Measurements from ENCODE around the gene GLCCI1. TPM values are rescaled to one million over a fixed set of nuclear protein-coding genes. Genes with fewer than 3 reads are reported as not detected.

GLCCI1 gene
- total and polyA plus RNA-seq, 10 donors: 9.1 to 53.2 (median 42.6) TPM

DNA sequence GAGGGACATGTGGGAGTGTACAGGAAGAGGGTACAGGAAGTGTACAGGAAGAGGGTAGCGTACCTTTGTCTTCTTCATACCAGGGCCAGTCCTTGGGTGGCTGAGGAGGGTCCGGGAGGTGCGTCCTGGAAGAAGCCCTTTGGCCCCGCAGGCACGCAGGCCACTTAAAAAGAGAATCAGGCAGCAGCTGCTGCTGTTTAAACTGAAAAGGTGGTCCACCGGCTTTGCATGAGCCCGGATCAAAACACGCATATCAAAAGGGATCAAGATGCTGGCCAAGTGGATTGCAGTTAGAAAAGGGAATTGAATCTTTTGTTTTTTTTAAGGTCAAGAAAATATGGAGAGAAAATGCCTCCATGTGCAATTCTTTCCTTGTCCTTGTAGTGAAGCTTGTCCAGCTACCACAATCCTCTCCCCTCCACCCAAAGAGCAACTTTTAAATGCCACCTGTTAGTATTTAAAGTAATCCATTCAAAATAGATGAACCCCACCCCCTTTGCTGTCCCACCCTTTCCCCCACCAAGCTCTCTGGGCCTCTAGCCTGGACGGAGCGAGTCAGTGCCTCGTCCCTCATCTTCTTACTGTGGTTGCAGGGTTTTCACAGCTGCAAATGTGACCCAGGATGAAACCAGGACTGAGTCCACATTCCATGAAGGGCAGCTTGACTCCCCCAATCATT lies 142.8 kb downstream of the GLCCI1 start:
- Histone ChIP-seq H3K27me3 (replicated peaks in 1 of 7) (no peaks in the 10 kb centered on the region), H3K4me1 (peaks cover 6 to 34% (median 25%) of the 10 kb centered on the region in 6 donors), H3K4me3 (no peak overlapping the region), H3K27ac (no peak overlapping the region), H3K9me3 (no peaks in the 10 kb centered on the region), H3K36me3 (peaks cover 0 to 8% (median 0%) of the 10 kb centered on the region in 6 donors)
- intact Hi-C loops (cut with DNase I; ENCODE audit: low total_unique reads): no loop called here
- 85 to 90% (median 87%) methylated on average over 11 of the region's 11 CpGs for WGBS, 5 donors
- TF ChIP-seq POLR2A (IDR thresholded peaks at IDR 0.05) (no peak), POLR2AphosphoS5 (IDR thresholded peaks at IDR 0.05) (no peak)
- TF ChIP-seq, protein P1, sequence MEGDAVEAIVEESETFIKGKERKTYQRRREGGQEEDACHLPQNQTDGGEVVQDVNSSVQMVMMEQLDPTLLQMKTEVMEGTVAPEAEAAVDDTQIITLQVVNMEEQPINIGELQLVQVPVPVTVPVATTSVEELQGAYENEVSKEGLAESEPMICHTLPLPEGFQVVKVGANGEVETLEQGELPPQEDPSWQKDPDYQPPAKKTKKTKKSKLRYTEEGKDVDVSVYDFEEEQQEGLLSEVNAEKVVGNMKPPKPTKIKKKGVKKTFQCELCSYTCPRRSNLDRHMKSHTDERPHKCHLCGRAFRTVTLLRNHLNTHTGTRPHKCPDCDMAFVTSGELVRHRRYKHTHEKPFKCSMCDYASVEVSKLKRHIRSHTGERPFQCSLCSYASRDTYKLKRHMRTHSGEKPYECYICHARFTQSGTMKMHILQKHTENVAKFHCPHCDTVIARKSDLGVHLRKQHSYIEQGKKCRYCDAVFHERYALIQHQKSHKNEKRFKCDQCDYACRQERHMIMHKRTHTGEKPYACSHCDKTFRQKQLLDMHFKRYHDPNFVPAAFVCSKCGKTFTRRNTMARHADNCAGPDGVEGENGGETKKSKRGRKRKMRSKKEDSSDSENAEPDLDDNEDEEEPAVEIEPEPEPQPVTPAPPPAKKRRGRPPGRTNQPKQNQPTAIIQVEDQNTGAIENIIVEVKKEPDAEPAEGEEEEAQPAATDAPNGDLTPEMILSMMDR (IDR thresholded peaks at IDR 0.05 in 8 of 11, conservative IDR thresholded peaks at IDR 0.05 in 3 of 11): no peak
- no peak for DNase-seq

DNA sequence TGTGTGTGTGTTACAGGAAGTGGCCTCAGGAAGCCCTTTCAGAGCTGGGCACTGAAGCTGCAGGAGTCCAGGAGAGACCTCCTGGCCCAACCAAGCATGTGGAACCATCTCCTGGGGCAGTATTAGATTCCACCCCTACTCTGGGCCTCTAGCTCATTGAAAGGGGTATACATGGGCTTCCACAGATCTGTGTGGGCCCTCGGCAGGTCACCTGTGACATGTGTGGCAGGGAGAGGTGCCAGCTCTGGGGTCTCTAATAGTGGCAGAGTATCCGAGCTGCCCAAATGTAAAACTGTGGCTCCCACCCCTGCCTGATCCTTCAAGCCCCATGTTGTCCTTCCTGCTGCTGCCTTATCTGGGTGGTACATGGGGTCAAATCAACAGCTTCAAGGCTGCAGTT lies 144.1 kb downstream of the GLCCI1 start:
- intact Hi-C loops (cut with DNase I; ENCODE audit: low total_unique reads): no loop called here
- H3K4me3 ChIP-seq: no peak overlapping the region
- no peaks in the 10 kb centered on the region for H3K9me3 ChIP-seq
- peaks cover 0 to 8% (median 0%) of the 10 kb centered on the region in 6 donors for H3K36me3 ChIP-seq
- no peak for TF ChIP-seq POLR2AphosphoS5 (IDR thresholded peaks at IDR 0.05)
- no peak for TF ChIP-seq POLR2A (IDR thresholded peaks at IDR 0.05)
- TF ChIP-seq, protein P1 (IDR thresholded peaks at IDR 0.05 in 8 of 11, conservative IDR thresholded peaks at IDR 0.05 in 3 of 11): no peak
- H3K4me1 ChIP-seq: peaks cover 6 to 32% (median 25%) of the 10 kb centered on the region in 6 donors
- no peak for DNase-seq
- no peak overlapping the region for H3K27ac ChIP-seq
- no peaks in the 10 kb centered on the region for H3K27me3 ChIP-seq (replicated peaks in 1 of 7)
- 88 to 100% (median 94%) methylated on average over 2 of the region's 2 CpGs for WGBS, 5 donors

DNA sequence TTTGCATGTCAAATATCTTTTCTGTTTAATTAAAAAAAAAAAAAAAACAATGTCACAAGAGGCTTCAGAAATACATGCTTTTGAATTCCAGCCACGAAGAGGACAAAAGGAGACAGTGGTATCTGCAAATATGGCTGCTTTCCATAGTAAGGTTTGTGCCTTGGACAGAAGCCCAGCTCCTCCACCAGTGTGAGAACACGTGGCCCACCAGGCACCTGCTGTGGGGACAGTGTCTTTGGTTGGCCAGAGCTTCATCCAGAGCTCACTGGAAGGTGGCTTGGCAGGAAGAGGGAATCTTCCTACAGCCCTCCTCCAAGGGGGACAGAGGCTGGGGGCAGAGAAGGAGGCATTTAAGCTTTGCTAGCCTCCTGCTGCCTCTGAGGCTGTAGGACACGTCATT lies 144.6 kb downstream of the GLCCI1 start:
- Histone ChIP-seq H3K27me3 (replicated peaks in 1 of 7) (no peaks in the 10 kb centered on the region), H3K36me3 (peaks cover 0 to 9% (median 0%) of the 10 kb centered on the region in 6 donors), H3K4me1 (peaks cover 6 to 32% (median 25%) of the 10 kb centered on the region in 6 donors), H3K9me3 (no peaks in the 10 kb centered on the region), H3K4me3 (no peak overlapping the region), H3K27ac (no peak overlapping the region)
- WGBS, 5 donors: 84 to 99% (median 93%) methylated on average over 3 of the region's 3 CpGs
- intact Hi-C loops (cut with DNase I; ENCODE audit: low total_unique reads): no loop called here
- TF ChIP-seq, protein P1 (IDR thresholded peaks at IDR 0.05 in 8 of 11, conservative IDR thresholded peaks at IDR 0.05 in 3 of 11): no peak
- TF ChIP-seq POLR2A (IDR thresholded peaks at IDR 0.05): no peak
- TF ChIP-seq POLR2AphosphoS5 (IDR thresholded peaks at IDR 0.05): no peak
- no peak for DNase-seq

DNA sequence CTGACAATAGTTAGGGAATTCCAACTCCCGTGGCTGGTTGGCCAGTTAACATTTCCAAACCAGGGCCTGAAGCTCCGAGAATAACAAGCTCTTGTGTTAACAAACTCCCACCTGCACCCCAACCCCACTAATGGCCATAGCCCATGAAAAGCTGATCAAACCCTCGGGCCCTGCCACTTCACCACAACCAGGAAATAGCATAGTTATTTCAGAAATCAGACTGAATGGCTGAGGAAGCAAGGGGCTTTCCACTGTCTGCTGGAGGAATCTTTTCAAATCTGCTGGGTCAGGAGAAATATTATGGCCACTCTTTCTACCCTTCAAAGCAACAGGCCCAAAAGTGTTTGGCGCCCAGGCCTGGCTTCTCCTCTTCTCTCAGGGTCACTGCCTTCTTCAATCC lies 145.6 kb downstream of the GLCCI1 start:
- intact Hi-C loops (cut with DNase I; ENCODE audit: low total_unique reads): no loop called here
- no peak for DNase-seq
- H3K27me3 ChIP-seq (replicated peaks in 1 of 7): no peaks in the 10 kb centered on the region
- WGBS, 5 donors: 52 to 69% (median 62%) methylated on average over 4 of the region's 4 CpGs
- H3K4me1 ChIP-seq: peaks cover 6 to 32% (median 25%) of the 10 kb centered on the region in 6 donors
- TF ChIP-seq POLR2A (IDR thresholded peaks at IDR 0.05) (no peak), POLR2AphosphoS5 (IDR thresholded peaks at IDR 0.05) (no peak)
- TF ChIP-seq, protein P1 (IDR thresholded peaks at IDR 0.05 in 8 of 11, conservative IDR thresholded peaks at IDR 0.05 in 3 of 11): no peak
- H3K9me3 ChIP-seq: no peaks in the 10 kb centered on the region
- peaks cover 0 to 19% (median 0%) of the 10 kb centered on the region in 6 donors for H3K36me3 ChIP-seq
- no peak overlapping the region for H3K4me3 ChIP-seq
- H3K27ac ChIP-seq: peak overlapping the region in 6 of 8 donors; percentile 6 to 76 (median 51)

Data from spleen (tissue), 11 donors.